Eye (tissue), 1 donor: ENCODE data around the gene CHST14.
A peak's percentile ranks its signal among the peaks of the same experiment; 100 is the strongest.
"Not testable (repeated sequence)": the region's sequence is repeated elsewhere in the genome, so short reads cannot be mapped to it uniquely, and the experiment has no call there.

ENCODE experiments used
- DNase-seq: peaks from one replicate; pipeline ENCODE4 v3.0.0-alpha.2; 2015

CHST14 gene

GRCh38 chr15:40440743-40441564 is 29.8 kb upstream of the CHST14 start, which contains the start of gene BAHD1:
Gene BAHD1 (plus strand): TSS chr15:40440953. CDS start chr15:40458465, 17,512 bp downstream.
- DNase-seq, result peak; percentile 97

GRCh38 chr15:40441565-40442531 is 28.9 kb upstream of the CHST14 start:
- DNase-seq, result peak; percentile 71

DNA sequence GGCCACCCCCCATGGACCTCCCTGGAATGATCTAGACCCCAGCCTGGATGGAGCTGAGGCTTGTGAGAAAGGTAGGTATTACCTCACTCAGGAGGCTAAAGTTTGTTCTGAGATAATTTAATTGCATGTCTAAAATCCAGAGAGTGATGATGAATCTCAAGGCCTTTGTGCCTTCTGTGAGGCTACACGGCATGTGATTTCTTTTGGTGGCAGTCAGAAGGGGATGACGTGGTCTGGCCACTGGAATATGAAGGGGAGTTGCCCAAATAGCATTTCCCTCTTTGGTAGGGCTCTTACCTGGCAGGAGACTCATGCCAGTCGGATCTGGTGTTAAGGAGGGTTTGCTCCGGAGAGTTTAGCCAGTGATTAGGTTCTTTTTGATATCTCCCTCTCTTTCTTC is 27.5 kb upstream of the CHST14 start:
- DNase-seq, result no peak

DNA sequence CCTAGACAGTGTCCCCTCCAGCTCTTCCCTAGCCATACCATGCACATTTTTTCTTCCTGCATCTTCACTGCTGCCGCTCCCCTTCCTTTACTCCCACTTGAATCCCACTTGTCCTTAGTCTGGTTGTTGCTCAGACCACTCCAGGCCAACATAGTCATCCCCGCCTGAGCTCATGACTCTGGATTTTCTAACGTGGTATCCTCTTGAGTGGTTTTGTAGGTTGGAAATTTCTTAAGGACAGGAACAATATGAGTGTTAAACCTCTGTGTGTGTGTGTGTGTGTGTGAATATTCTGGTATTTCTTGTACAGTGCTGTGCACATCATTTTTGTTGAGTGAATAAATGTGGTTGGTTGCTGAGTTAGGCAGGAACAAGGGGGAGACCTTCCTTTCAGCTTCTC is 26.9 kb upstream of the CHST14 start:
- DNase-seq, result no peak

GRCh38 chr15:40444736-40445135 is 26.0 kb upstream of the CHST14 start:
- DNase-seq, result no peak

DNA sequence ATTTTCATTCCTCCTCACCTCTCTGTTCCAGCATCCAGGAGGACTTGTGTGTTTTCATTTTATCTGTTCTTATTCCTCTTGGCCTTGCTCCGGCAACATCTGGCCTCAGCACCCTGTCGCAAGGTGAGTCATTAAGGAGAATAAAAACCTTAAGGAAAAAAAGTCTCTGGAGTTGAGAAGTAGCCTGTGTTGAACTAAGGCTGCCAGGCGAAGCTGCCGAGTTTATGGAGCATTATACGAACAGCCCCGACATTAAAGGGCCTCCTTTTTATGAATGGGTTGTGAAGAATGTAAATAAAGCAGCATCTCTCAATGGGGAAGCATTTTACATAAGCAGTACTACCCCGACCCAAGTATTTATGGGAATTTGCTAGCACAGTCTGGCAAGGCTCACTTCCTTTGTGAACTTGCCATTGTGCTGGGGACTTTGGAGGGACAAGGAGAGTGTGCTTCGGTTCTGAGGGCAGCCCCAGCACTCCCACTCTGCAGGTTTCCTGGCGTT is 25.3 kb upstream of the CHST14 start:
- no peak for DNase-seq

GRCh38 chr15:40446144-40446543 is 24.6 kb upstream of the CHST14 start:
- no peak for DNase-seq

GRCh38 chr15:40448354-40448753 is 22.4 kb upstream of the CHST14 start:
- DNase-seq, result no peak

DNA sequence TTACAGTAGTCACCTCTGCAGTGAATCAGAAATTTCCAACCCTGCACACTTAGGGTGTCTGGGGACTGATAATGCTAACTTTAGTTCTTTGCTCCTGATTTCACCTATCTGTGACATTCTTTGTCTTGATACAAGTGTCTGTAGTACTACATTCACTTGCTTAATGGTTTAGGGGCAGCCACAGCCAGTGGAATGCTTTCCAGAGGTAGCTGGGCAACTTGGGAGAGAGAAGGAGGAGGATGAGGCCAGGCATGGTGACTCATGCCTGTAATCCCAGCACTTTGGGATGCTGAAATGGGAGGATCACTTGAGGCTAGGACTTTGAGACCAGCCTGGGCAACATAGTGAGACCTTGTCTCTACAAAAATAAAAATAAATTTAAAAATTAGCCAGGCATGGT is 21.5 kb upstream of the CHST14 start:
- DNase-seq, result no peak

- DNase-seq, result no peak
These were observed 20.7 kb upstream of the CHST14 start for GRCh38 chr15:40450047-40450446.

DNA sequence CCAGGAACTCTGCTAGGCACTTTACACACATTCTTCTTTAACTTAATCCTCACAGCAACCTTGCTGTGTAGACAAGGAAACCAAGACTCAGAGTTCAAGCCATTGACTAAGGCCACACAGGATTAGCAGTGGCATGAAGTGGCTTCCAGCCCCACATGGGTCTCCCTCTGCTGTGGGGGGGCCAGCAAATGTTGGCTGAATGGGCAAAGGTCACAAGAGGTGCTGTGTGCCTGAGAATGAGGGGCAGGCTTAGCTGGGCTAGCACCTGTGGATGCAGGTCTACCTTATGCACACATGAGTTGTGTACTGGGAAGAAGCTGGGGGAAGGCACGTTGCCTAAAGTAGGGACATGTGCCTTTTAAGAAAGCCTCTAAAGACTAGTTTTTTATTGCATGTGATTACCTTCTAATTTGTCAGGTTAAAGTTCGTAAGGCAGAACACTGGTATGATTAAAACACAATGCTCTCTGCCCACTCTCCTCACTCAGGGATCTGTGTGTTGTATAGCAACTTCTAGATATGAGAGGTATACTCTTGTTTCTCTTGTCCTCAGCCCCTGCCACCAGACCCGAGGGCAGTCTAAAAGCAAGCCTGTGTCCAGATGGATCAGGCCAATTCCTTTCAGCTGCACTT is 19.1 kb upstream of the CHST14 start:
- DNase-seq, result no peak

- no peak for DNase-seq
These were observed 18.3 kb upstream of the CHST14 start for GRCh38 chr15:40452296-40453090.

DNA sequence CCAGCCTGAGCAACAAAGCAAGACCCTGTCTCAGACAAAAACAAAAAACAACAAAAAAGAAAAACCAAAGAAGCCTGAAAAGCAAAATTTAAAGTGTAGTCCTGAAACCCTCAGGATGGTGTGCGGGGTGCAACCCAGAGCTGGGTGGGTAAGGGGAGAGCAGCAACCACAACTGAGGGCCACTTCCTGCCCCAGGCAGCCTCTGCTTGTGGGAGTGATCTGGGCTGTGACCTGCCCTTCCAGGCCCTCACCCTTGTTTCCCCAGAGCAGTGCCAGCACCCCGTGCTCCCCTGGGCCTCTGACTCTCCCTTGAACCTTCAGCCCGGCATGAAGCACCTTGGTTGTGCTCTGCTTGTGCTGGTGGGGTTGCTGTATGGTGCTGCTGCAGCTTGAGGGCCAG is 16.8 kb upstream of the CHST14 start:
- not testable (repeated sequence) for DNase-seq

- DNase-seq, result no peak
These were observed 15.8 kb upstream of the CHST14 start for GRCh38 chr15:40454904-40455391.

DNA sequence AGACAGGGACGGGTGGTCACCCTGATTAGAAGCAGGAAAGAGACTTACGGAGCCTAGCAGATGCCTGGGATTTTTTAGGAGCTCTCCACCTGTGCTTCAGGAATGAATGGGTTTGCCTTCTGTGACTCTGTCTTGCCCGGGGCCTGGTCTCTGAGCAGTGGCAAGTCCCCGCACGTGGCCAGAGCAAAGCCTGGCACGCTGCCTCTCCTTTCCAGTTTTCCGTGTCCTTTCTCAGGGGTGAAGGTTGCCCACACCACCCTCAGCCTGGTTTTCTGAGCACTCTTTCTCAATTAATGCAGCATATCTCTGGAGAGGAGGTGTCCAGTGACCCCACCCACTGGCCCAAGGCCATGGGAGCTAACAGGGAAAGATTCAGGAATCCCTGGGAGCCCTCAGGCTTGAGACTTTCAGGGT is 14.5 kb upstream of the CHST14 start:
- no peak for DNase-seq

- DNase-seq, result no peak
These were observed 14.0 kb upstream of the CHST14 start for GRCh38 chr15:40456738-40457137.

DNA sequence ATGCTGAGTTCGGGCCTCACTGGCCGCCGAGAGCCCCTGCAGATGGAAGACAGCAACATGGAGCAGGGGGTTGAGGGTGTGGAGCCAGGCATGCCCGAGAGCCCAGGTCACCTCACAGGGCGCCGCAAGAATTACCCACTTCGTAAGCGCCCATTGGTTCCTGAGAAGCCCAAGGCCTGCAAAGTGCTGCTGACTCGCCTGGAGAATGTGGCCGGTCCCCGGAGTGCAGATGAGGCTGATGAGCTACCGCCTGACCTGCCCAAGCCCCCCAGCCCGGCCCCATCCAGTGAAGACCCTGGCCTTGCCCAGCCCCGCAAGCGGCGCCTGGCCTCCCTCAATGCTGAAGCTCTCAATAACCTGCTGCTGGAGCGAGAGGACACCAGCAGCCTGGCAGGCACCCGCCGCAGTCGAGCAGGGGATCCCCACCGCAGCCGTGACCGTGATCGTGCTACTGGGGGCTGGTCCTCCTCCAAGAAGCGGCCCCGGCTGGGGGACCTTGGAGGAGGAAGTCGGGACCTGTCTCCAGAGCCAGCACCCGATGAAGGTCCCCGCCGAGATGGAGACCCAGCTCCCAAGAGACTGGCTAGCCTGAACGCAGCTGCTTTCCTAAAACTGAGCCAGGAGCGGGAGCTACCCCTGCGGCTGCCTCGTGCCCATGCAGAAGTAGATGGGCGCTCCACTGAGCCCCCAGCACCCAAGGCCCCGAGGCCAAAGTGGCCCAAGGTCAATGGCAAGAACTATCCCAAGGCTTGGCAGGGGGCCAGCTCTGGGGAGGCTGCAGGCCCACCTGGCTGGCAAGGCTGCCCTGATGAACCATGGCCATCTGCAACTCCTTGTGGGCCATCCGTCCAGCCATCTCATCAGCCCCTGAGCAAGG is 12.1 kb upstream of the CHST14 start:
- no peak for DNase-seq

GRCh38 chr15:40459391-40460015 is 11.3 kb upstream of the CHST14 start:
- DNase-seq, result no peak

DNA sequence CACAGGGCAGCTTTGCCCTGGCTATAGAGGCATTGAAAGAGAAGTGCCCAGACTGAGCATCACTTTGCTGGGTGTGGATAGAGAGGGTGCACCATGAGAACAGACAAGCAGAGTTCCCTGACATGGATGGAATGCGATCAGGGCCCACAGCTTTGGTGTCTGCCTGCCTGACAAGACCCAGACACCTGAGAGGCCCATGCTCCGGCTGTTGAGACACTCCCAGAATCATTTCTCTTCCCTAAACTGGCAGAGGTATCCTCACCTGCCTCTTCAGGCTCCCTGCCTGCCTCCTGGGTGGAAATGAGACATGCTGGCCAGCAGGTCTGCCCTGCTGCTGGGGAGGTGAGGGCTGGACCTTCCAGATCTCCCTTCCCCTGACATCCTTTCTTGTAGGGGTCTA is 10.4 kb upstream of the CHST14 start:
- DNase-seq, result no peak

- no peak for DNase-seq
These were observed 8.8 kb upstream of the CHST14 start for GRCh38 chr15:40461958-40462357.
